HG03108 (cell line): ENCODE data around the gene DUSP12.
"Not testable (repeated sequence)": the region's sequence is repeated elsewhere in the genome, so short reads cannot be mapped to it uniquely, and the experiment has no call there.

Experiments used
- ATAC-seq: cut with Tn5 transposase; IDR thresholded peaks from one replicate; pipeline ENCODE4 v1.9.1; 2021; ENCODE audit warnings: moderate library complexity; ENCODE audit not compliant: unreplicated experiment

DUSP12 gene

DNA sequence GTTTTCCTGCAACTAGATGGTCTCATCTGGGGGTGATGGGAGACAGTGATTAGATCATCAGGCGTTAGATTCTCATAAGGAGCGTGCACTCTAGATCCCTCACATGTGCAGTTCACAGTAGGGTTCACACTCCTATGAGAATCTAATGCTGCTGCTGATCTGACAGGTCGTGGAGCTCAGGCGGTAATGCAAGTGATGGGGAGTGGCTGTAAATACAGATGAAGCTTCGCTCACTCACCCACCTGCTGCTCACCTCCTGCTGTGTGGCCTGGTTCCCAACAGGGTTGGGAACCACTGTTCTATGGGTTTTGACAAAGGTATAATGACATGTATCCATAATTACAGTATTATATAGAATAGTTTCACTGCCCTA is 20.1 kb downstream of the DUSP12 start:
- ATAC-seq, result not testable (repeated sequence)

DNA sequence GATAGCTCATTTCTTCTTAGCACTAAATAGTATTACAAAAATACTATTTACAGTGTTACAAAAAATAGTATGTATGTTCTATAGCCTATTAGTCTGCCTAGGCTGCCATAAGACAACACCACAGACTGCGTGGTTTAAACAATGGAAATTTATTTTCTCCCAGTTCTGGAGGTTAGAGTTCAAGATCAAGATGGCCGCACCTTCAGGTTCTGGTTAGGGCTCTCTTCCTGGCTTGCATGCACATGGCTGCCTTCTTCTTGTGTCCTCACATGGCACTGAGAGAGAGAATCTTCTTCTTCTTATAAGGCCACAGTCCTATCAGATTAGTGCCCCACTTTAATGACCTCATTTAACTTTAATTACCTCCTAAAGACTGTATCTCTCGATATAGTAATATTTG is 20.7 kb downstream of the DUSP12 start:
- ATAC-seq, result no peak

DNA sequence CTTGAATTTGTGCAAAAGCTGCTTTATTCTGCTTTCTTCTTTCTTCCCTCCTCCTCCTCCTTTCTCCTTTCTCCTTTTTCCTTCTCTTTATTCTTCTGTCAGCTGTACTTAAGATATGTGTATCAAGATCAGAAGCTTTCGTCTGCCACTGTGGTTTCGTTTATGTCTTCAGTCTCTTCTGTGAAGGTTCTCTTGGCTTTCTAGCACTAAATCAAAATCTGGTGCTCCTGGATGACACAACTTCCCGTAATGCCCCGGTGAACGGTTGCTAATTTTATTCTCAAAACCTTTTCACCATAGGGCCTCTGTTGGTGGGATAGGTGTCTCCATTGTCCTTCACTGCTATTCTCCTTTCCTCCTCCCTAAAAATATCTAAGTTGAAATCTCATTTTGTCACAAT is 21.6 kb downstream of the DUSP12 start:
- ATAC-seq, result no peak

DNA sequence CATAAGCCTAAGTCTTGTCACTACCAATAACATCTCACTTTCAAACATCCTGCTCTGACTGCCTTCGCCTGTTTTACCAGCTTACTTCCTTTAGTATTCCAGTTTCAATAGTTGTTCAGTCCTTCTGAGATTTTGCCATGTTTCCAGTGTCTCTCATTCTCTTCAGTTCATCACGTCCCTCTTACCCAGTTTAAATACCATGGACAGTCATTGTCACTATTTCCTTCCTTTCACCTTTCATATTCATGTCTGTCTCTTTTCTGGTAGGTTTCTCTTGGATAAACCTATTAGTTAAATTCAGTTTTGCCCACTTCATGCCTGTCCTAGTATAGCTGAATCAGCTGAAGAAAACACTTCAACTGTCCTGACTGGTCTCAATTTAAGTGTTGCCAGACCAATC is 22.4 kb downstream of the DUSP12 start:
- no peak for ATAC-seq

DNA sequence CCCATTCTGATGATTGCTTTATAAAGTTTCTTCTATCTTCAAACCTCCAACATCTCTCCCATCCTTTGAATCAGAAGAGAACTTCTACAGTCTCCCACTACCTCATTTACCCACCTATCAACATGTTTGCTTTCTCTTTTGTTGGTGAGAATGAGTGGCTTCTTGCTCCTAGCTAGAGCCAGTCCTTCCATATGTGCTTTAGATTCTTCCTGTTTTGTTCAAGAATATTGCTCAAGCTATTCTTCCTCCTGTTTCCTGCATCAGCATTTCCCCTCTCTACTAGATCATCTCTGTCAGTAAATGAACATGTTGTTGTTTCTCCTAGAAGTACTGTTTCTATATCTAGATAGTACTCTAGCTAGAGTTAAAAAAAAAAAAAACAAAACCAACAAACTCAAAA is 22.8 kb downstream of the DUSP12 start:
- ATAC-seq, result no peak

DNA sequence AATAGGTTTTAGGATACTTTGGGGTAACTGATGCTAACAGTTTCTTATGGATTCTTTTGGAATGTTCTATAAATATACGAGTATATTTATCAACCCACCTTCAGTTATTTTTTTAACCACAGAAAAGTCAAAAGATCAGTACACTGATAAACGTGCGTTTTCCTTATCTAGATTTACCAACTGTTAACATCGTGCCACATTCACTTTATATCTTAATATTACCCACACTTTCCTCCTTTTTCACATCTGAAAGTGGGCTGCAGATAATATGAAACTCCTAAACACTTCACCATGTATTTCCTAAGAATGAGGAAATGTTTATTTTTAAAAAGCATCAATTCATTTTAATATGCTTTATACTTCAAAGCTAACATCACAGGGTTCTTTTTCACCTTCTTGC is 24.2 kb downstream of the DUSP12 start:
- no peak for ATAC-seq

DNA sequence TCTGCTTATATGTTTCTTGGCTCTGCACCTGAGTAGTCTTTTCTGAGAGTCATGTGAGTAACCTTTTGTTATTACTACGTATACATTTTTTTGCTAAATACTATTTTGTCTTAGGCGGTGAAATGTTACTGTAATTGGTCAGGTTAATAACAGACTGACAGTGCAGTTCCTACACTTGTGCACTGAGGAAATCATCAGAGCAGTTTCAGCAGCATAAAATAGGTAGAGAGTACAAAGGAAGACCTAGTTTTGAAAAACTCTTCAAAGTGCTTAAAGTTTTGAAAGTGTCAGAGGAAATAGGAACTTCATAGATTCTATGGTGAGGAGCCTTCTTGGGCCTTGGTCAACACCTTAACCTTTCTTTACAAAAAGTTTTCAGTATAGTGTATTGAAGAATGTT is 27.7 kb downstream of the DUSP12 start:
- ATAC-seq, result no peak

DNA sequence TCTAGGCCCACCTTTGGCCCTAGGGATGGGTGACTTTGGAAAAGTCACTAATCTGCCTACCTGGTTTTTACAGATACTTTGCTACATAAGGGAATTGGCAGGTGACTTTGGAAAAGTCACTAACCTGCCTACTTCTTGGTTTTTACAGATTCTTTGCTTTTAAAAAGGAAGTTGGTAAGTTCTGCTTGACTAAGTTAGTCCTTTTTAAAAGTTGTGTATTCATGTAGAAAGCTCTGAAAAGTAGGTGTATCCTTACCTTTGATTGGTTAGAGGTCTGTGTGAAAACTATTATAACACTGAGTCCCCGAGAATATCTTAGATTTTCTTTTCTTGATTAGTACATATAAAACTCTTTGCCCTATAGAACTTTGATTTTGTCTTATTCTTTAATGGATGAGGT is 28.9 kb downstream of the DUSP12 start:
- ATAC-seq, result no peak

DNA sequence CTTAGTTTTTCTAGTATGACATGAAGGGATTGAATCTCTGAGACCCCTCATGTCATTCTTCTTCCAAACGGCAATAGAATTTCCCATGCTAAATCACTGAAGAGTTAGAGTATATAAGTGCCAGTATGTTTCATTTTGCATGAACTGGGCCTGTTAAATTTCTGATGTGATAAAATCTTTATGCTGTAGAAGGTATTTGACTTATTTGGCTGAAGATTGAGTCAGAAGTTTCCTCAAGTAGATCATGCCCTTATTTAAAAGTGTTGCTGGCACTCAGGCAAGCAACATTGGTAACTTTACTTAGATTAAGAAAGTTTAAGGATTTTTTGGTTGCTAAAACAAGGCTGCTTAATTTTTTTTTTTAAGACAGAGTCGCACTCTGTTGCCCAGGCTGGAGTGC is 29.8 kb downstream of the DUSP12 start:
- ATAC-seq, result no peak

DNA sequence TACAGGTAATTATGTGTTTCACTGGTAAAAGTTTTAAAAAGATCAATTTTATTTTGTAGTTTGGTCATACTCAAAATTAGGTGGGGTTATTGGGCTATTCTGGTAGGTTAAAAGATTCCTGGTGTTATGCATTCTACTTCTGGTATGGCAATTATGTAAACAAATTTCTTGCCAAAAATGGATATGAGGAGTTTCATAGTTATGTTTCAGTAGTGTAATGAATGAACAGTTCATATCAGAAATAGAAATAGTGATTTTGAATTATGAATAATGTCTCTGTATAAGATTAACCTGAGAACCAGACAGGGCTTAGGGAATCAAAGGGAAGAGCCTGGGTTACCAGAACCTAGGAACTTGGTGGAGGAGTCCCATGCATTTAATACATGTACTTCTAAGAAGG is 32.4 kb downstream of the DUSP12 start:
- ATAC-seq, result peak; percentile 60

DNA sequence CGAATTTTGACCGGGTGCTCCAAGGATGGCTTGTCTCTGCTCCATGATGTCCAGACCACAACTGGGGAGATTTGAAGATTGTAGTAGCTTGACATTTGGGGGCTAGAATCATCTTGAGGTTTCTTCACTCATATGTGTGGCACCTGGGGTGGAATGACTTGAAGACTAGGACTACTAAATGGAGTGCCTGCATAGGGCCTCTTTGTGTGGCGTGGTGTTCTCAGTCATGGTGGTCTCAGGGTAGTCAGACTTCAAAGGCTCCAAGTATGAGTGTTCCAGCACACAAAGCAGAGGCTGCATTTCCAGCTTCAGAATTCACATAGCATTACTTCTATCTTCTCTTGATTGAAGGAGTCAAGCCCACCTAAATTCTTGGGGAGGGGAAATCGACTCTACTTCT is 33.3 kb downstream of the DUSP12 start:
- no peak for ATAC-seq

DNA sequence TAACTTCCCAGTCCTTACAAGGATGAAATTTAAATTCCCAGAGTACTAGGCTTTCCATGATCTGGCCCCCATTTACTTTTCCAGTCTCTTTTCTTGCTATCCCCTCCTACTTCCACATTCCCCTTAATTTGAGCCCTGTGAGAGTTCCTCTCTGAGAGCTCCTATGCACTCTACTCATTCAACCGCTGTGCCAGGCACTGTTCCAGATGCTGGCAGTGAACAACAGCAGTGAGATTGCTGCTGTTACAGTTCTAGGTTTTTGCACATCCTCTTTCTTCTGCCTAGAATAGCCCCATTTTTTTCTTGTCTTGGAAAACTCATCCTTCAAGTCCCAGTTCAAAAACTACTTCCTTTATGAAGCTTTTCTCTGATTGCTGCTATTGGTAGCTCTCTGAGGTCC is 35.4 kb downstream of the DUSP12 start:
- ATAC-seq, result no peak

DNA sequence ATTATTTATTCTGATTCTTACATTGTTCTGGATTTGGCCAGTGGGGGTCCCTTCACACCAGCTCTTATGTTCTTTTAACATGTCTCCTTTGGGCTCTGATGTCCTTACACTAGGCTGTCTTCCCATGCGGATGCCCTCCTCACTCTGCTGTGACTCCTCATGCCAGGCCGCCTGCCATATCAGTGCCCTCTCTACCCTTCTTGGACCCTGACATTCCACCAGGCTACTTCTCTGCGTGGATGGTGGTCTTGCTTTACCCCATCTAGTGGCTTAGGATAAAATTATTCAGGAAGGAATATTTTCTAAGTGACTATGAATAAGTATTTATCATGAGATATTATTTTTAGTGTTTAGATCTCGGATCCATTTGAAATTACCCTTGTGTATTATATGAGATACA is 37.8 kb downstream of the DUSP12 start:
- ATAC-seq, result no peak

DNA sequence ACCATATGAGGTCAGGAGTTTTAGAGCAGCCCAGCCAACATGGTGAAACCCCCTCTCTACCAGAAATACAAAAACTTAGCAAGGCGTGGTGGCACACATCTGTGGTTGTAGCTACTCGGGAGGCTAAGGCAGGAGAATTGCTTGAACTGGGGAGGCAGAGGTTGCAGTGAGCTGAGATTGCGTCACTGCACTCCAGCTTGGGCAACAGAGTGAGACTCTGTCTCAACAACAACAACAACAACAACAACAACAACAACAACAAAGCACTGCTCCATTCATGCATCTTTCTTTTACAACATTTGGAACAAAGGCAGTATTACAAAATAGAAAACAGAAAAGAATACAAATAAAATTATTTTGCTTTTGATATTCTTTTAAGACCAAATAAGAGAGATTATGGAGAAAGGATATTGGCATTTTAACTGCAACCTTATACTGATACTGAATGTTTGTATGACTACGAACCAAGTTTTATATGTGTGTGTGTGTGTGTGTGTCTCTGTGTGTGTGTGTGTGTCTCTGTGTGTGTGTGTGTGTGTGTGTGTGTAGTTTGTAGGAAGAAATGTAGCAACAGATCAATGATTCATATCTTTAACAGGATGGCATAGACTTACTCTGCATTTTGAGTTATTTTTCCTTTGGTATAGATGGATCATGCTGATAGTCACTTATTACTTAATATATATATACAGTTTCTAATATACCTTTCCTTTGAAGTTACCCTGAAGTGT is 41.2 kb downstream of the DUSP12 start:
- ATAC-seq, result no peak

DNA sequence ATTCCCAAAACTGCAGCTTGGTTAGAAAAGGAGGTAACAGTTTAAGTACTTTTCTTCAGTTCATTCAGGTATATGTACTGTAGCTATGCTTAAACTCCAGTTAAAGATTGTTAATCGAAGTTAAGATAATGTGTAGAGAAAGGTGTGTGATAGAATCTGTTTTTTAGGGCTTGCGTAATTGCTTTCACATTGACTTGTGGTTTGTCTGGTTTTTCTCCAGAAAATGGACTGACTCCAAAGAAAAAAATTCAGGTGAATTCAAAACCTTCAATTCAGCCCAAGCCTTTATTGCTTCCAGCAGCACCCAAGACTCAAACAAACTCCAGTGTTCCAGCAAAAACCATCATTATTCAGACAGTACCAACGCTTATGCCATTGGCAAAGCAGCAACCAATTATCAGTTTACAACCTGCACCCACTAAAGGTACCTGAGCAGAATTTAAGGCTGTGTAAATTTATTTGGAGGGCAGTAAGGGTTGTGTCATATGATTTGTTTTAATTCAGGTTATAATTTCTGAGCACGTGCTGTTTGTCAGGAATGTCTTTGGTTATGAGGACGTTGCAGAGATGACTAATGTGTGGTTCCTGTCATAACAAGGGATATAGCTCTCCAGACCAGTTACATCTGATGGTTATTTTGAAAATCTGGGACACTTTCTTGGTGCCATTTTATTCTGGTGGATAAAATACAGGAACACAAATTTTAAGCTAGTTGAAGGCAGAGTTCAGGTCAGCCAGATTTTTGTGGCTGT is 42.5 kb downstream of the DUSP12 start:
- ATAC-seq, result no peak

DNA sequence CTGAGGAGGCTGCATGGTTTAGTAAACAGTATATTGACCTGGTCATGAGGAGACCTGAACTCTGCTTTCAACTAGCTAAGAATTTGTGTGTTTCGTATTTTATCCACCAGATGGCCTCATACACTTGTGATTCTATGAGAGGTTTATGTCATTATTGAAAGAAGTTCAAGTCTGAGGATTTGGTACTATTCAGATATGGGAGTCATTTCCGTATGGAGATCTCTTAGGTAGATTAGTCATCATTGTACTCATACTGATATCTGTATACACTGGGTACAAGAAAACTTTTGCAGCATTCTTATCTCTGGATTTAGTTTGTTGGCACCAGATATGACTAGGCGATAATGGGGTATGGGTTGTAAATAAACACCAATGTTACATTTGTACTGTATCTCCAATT is 43.2 kb downstream of the DUSP12 start:
- ATAC-seq, result peak; percentile 59

DNA sequence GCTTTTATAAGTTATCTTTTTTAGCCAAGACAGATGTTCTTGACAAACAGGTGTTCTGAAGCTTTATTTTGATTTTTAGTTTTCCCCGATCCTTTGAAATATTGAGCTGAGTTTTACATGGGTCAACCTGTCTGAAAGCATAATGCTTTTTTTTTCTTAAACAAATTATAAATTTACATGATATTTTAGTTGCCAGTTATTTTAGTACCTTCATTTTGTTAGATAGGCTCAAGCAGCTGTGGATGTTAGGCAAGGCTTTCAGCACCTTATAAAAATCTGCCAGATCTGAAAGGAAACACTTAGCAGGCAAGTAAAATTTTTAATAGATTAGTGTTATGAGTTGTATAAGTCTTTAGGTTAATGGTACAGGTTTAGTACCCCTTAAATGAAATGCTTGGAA is 50.2 kb downstream of the DUSP12 start:
- no peak for ATAC-seq

DNA sequence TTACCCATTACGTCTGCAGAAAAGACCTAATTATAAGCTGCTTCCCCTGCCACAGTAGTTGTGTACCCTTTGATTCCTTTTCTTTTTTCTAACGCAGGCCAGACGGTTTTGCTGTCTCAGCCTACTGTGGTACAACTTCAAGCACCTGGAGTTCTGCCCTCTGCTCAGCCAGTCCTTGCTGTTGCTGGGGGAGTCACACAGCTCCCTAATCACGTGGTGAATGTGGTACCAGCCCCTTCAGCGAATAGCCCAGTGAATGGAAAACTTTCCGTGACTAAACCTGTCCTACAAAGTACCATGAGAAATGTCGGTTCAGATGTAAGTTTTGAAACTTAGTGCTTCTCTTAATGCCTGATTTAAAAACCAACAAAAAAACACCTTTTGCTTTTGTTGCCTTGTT is 52.4 kb downstream of the DUSP12 start:
- ATAC-seq, result no peak

DNA sequence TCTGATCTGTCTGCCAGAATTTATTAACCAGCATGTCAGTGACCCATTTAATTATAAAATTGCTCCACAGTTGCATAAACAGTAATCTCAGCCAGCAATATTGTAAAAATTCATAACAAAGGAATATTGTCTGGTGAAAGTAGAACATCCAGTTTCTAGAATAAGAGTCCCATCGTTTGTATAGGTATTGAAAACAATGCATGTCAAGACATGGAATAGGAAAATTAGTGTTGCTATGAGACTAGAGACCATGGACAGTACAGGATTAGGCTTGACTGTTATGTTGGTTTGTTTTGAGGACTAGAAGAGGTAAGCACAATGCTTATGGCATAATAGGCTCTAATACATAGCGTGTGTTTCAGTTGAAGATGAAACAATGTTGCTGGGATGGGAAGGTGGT is 53.6 kb downstream of the DUSP12 start:
- no peak for ATAC-seq

DNA sequence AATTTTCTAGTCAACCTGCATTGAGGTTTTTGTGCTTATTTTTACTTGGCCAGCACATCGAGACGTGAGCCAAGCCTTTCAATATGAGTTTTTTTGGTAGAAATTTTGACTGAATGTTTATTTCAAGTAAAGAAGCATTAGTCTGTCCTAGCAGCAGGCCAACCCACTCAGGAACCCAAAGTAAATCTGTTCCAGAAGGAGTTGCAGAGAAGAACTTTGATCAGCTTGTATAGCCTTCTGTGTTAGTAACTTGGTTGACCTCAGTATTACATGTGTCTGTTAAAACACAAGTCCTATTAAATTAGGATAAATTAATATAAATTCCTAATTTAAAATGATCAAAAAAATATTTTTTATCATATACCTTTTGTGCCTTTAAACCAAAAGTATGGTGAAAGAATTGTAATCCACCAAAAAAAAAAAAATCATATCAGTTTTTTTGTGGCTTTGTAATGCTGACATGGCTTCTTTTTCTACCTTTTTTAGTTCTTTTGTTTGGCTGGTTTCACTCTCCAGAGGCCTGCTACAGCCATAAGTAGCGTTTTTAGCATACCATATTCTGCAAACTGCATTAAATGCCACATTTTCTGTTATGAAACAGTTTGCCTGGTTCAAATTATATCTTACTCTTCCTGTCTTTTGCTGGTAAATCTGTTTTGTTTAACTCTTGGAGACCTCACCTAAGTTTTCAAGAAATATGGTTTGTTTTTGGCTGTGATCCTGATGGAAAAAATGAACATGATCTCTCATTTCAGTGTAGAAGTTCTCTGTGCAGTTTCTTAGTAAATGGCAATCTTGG is 56.0 kb downstream of the DUSP12 start:
- no peak for ATAC-seq
